Fibroblast of skin of left biceps (primary cell): ENCODE data around the gene ZNF674.
"Not testable (repeated sequence)": the region's sequence is repeated elsewhere in the genome, so short reads cannot be mapped to it uniquely, and the experiment has no call there.

Source experiments
- DNase-seq, 2 experiments: peaks; one replicate each; pipeline ENCODE4 v3.0.0-alpha.2; 2013; ENCODE audit warnings: low read depth in 2 of 2

Gene ZNF674

DNA sequence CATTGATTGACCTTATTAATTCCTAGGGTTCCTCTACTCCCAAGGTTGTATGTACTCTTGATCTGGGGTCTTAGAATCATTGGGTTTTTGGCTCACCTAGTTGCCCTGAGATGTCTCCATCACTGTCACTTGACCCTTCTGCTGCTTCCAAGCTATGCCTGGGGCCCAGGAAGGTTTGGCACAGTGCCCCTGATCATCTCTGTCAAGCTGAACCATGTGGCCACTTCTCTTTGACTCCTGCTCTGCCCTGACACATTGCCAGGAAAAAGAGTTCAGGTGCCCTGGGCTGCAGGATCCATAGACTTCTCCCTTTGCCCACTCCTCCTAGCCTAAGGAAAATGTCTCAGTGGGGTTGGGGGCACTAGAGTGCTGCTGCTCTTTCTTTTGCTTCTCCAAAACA lies 24.4 kb upstream of the ZNF674 start:
- no peak for DNase-seq

DNA sequence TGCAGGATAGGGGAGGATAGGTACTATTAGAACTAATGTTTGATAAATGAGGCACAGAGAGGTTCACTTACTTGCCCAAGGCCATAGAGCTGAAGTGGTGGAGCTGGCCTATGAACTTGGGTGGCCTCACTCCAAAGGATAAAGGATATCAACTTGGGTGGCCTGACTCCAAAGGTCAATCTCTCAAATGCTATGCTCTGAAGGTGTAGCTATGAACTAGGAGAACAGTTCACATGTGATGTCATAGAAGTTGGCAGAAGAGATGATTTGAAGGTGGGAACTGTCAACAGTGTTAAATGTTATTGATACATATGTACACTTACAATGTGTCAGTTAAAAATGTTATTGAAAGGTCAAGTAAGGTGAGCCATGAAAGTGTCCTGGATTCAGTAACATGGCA lies 22.2 kb upstream of the ZNF674 start:
- no peak for DNase-seq

DNA sequence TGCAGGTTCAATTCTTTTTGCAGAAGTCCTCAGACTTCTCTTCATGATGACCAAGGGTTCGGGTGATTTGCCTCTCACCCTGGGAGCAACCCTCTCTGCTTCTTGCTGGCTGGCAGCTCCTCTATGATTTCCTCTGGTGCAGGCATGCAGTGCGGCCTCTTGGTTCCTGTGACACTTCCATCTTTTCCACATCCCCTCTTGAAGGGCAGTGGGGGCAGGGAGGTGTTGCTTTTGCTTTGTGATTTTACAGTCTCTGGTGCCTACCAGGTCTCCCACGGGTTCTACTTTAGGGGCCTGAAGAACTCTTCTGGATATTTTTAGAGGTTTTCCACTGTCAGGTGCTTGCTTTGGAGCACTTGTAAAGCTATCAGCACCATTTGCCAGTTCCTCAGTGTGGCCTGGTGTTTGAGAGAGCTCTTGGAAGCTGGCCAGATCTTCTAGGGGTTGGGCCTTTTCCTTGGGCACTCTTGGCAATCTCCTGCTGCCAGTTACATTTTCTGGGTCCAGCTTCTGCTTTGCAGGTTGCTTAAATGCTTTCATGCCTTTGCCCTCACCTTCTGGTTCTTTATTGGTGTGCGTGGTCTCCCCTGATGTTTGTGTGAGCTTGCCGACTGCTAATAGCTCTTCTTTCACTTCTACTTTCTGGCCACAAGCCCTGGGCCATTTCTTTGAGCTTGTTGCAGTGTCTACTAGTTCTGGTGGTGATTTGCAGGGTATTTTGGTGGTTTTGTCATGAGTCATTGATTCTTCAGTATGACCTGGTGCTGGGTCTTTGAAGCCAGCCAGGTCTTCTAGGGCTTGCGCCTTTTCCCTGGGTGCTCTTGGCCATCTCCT lies 16.8 kb upstream of the ZNF674 start:
- no peak for DNase-seq

DNA sequence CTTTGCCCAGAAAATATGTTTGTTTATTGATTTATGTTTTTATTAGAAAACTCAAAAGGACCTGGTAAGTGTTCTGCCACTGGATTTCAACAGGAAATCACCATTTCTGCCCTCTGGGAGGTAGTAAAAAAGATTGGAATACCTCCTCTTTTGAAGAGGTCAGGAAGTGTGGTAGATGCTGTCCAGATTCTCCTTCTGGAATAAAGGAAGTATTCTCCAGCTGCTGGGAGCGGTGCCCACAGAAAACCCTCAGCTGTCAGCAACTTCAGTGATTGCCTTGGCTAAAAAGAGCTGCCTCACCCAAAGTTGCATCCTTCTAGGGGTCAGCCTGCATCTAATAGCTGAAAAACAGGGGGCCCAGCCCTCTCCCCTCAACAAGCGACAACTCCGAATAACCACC lies 13.8 kb upstream of the ZNF674 start:
- no peak for DNase-seq

DNA sequence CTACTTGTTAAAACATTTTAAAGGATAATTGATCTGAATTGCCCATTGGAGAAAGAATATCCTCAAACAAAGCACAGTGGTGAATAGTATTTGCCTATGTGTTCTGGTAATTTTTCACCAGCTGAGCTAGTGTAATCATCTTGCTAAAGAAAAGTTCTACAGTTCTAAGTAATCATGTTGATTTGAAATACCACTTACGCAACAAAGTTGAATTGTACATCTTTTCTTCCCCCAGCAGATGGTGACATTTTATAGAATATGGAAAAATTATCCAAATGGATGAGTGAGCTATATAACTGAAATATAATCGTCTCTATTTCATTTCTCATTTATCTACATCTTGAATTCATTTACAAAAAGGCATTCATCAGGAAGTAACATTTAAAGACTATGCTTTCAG lies 9.7 kb upstream of the ZNF674 start:
- no peak for DNase-seq

DNA sequence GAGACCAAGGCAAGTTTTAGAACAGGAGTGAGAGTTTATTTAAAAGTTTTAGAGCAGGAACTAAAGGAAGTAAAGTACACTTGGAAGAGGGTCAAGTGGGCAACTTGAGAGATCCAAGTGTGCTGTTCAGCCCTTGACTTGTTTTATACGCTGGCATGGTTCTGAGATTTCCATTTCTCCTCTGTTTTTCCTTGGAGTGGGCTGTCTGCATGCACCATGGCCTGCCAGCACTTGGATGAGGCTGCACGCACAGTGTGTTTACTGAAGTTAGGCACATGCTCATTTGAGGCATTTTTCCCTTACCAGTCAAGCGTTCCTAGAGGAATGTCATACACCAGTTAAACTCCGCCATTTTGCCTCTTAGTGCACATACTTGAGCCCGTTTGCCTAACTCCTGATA lies 8.7 kb upstream of the ZNF674 start:
- DNase-seq = no peak

DNA sequence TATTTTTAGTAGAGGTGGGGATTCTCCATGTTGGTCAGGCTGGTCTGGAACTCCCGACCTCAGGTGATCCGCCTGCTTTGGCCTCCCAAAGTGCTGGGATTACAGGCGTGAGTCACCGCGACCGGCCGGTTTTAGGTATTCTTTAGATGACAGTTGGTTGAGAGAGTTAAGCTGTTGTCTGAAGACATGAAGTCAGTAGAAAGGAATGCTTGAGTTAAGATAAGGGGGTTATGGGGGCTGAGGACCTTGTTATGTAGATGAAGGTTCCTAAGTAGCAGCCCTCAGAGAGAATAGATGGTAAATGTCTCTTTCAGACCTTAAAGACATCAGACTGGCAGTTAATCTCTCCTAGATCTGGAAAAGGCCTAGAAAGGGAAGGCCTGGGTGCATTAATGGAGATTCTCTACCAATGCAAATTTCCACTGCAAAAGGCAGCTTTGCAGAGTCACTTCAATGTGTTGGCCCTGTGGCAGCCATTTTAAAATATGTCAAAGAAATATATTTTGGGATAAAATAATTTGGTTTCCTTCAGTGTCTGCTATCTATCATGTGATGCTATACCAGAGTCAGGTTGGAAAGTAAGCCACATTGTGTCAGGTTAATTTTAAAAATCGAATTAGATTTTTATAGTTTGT lies 6.4 kb upstream of the ZNF674 start:
- no peak for DNase-seq

DNA sequence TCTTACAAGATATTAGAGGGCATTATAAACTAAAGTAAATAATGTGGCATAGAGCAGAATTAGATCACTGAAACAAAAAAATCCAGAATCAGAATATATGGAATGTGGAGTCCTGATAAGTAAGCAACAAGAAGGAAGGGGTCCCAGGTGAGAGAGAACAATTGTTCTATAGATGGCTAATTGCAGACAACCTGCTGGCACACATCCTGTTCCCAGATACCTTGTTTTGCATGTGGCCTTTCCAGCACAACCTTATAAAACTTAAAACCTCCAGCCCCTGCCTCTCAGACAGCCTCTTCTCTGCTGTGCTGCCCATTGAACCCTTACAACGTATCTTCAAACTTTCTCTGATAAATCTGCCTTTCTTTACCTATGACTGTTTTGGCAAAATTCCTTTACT lies 4.7 kb upstream of the ZNF674 start:
- no peak for DNase-seq

- peak; percentile 42 to 49 for DNase-seq
These were observed 2.6 kb upstream of the ZNF674 start for GRCh38 chrX:46547857-46548256.

- not testable (repeated sequence) for DNase-seq
These were observed 694 bp downstream of the ZNF674 start for GRCh38 chrX:46544527-46544926.

- DNase-seq = no peak
These were observed 1.8 kb downstream of the ZNF674 start for GRCh38 chrX:46543441-46543840.

- DNase-seq = no peak
These were observed 13.8 kb downstream of the ZNF674 start for GRCh38 chrX:46531442-46531841.

GRCh38 chrX:46530404-46530908 lies 14.8 kb downstream of the ZNF674 start:
- DNase-seq = not testable (repeated sequence)

DNA sequence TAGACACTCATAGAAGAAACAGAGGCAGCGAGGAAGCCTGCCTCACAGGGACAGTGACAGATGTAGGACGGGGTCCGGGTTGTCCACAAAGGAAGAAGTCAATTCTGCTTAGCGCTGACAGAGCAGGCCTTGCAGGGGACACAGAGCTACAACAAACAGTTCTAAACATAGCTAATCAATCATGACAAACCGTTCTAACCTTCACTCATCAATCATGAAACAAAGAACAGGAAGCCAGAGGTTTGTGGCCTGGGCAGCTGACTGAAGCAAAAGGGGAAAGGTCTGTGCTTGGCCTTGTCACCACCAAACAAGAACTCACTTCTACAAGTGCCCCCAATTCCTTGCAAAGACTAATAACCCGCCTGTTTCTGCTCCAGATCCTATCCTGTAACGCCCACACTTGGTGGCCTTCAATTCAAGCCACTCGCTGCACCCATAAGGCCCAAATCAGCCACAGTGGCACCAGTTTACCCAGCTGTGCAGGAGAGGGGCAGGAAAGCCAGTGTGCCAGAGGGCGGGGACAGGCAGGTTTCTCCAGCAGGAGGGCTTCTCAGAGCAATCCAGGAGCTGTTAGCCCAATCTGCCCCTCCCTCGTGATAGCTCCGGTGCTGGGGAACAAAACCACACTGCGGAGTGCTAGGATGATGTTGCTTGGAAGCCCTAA lies 15.3 kb downstream of the ZNF674 start:
- not testable (repeated sequence) for DNase-seq

DNA sequence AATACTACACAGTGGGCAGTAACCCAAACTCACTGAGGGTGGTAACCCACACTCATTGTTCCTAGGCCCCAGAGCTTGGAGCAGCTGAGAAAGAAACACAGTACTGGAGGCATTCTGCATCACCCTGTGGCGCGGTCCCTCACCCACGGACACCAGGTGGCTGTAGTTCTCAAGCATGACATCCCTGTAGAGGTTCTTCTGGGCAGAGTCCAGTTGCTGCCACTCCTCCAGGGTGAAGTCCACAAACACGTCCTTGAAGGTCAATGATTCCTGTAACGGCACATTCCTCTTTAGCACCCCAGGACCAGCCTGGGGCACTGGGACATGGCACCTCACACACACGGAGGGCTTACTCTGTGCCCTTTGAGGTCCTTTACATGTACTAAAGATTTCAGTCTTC lies 16.6 kb downstream of the ZNF674 start:
- not testable (repeated sequence) for DNase-seq

- DNase-seq = no peak
These were observed 39.1 kb downstream of the ZNF674 start for GRCh38 chrX:46506076-46506475.

DNA sequence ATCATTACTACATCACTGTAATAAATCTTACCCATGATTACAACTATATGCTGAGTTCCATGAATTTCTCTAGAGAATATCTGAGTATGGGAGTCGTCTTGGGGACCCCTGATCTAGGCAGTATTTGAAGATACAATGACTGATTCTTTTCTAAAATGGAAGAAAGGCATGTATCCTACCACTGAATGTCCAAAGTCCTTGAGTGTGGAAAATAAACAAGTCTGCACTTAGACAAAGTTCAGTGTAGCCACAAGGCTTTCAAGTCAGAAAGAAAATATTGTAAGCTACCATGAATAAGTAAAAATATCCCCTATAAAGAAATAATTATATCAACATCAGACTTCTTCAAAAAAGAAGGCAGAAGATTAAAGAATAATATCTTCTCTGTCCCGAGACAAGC lies 42.4 kb downstream of the ZNF674 start:
- no peak for DNase-seq

GRCh38 chrX:46500054-46500453 lies 45.2 kb downstream of the ZNF674 start:
- DNase-seq = no peak

- DNase-seq = no peak
These were observed 56.5 kb downstream of the ZNF674 start for GRCh38 chrX:46488712-46489111.

DNA sequence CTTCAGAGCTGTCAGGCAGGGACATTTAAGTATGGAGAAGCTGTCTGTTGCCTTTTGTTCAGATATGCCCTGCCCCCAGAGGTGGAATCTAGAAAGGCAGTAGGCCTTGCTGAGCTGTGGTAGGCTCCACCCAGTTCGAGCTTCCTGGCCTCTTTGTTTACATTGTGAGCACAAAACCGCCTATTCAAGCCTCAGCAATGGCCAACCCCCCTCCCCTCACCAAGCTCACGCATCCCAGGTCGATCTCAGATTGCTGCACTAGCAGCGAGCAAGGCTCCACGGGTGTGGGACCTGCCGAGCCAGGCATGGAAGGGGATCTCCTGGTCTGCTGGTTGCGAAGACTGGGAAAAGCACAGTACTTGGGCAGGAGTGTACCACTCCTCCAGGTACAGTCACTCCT lies 59.3 kb downstream of the ZNF674 start:
- DNase-seq = no peak

- DNase-seq = not testable (repeated sequence)
These were observed 66.6 kb downstream of the ZNF674 start for GRCh38 chrX:46478634-46479033.

GRCh38 chrX:46477435-46477834 lies 67.8 kb downstream of the ZNF674 start:
- DNase-seq = no peak

- no peak for DNase-seq
These were observed 80.0 kb downstream of the ZNF674 start for GRCh38 chrX:46465203-46465602.
